OCI-LY1 (cell line): ENCODE results near the gene RBMS1.

Source experiments
- H2AFZ ChIP-seq: fragments of 200-600 bp; sonication (generic), shearing (Covaris generic); 2 replicates; pipeline ENCODE4 v1.6.0; 2014; ENCODE audit warnings: antibody characterized with exemption, mild to moderate bottlenecking, low read length
- H3F3A ChIP-seq: fragments of 200-600 bp; sonication (generic), shearing (Covaris generic); 2 replicates; pipeline ENCODE4 v1.6.0; 2014; ENCODE audit warnings: mild to moderate bottlenecking, antibody characterized with exemption, low read length, moderate library complexity; ENCODE audit not compliant: insufficient read depth
- H3K27ac ChIP-seq: fragments of 200-600 bp; sonication (generic); 2 replicates; pipeline ENCODE4 v1.5.1; 2014; ENCODE audit warnings: low read length, mixed run types, mild to moderate bottlenecking, low read depth; ENCODE audit not compliant: poor library complexity, severe bottlenecking
- H3K27me3 ChIP-seq: fragments of 200-600 bp; sonication (generic); 2 replicates; pipeline ENCODE4 v1.6.0; 2014; ENCODE audit warnings: antibody characterized with exemption, mild to moderate bottlenecking, low read length, moderate library complexity; ENCODE audit not compliant: insufficient read depth
- H3K36me3 ChIP-seq: fragments of 200-600 bp; sonication (generic); 2 replicates; pipeline ENCODE4 v1.6.1; 2014; ENCODE audit warnings: mild to moderate bottlenecking, antibody characterized with exemption, low read length, moderate library complexity, mixed read lengths; ENCODE audit not compliant: insufficient read depth
- H3K4me1 ChIP-seq: fragments of 200-600 bp; sonication (generic); 2 replicates; pipeline ENCODE4 v1.5.1; 2014; ENCODE audit warnings: mild to moderate bottlenecking, low read length, moderate library complexity; ENCODE audit not compliant: insufficient read depth, severe bottlenecking
- H3K4me2 ChIP-seq: fragments of 200-600 bp; sonication (generic), shearing (Covaris generic); 2 replicates; pipeline ENCODE4 v1.6.1; 2014; ENCODE audit warnings: low read length
- H3K4me3 ChIP-seq: fragments of 200-600 bp; sonication (generic); 2 replicates; pipeline ENCODE4 v1.5.1; 2014; ENCODE audit warnings: low read length, low read depth, mild to moderate bottlenecking, mixed read lengths; ENCODE audit not compliant: poor library complexity, severe bottlenecking
- H3K79me2 ChIP-seq: fragments of 200-600 bp; shearing (Covaris generic); 2 replicates; pipeline ENCODE4 v1.6.1; 2016; ENCODE audit warnings: mixed run types, low read length, mixed read lengths; ENCODE audit not compliant: insufficient read depth
- H3K9ac ChIP-seq: fragments of 200-600 bp; sonication (generic), shearing (Covaris generic); 2 replicates; pipeline ENCODE4 v1.6.1; 2014; ENCODE audit warnings: mild to moderate bottlenecking, low read length, mixed read lengths
- H3K9me2 ChIP-seq: fragments of 200-600 bp; sonication (generic), shearing (Covaris generic); 2 replicates; pipeline ENCODE4 v1.6.1; 2014; ENCODE audit warnings: low read depth, mild to moderate bottlenecking, low read length, mixed read lengths
- H3K9me3 ChIP-seq: fragments of 200-600 bp; shearing (Covaris generic); 2 replicates; pipeline ENCODE4 v1.6.1; 2014; ENCODE audit warnings: low read length, mixed read lengths
- H4K20me1 ChIP-seq: fragments of 200-600 bp; sonication (generic), shearing (Covaris generic); 2 replicates; pipeline ENCODE4 v1.6.0; 2016; ENCODE audit warnings: mild to moderate bottlenecking, low read length; ENCODE audit not compliant: insufficient read depth
- CTCF ChIP-seq: fragments of 200-600 bp; sonication (generic), shearing (Covaris generic); IDR thresholded peaks from 2 replicates; pipeline ENCODE4 v1.5.1; 2017; ENCODE audit warnings: mild to moderate bottlenecking, antibody characterized with exemption, low read length, moderate library complexity, mixed read lengths
- EZH2 ChIP-seq: fragments of 200-600 bp; sonication (generic), shearing (Covaris generic); IDR thresholded peaks from 2 replicates; pipeline ENCODE4 v1.8.0; 2017; ENCODE audit warnings: borderline replicate concordance, mixed run types, mild to moderate bottlenecking, antibody characterized with exemption, low read length, moderate library complexity, mixed read lengths

The RBMS1 gene

DNA sequence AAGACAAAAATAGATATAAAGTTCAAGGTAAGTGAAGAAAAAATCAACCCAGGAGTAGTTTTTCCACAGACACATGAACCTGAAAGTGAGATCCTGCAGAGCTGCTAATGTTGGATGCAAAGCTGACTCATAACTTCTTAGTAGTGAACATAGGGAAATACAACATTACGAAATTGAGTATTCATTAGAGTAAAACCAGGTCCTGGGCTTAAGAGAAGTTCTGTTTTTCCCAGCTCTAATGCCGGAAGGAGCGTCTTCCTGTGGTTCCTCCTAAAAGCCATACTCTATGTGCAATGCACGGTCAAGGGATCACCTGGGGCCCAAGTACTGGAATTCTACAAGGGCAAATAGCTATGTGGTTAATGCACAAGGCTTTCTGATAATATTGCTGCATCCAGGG, 141.7 kb downstream of the RBMS1 start:
- TF ChIP-seq EZH2: no peak
- no peak for TF ChIP-seq CTCF
- no peaks in the 10 kb centered on the region for H3K4me1 ChIP-seq

DNA sequence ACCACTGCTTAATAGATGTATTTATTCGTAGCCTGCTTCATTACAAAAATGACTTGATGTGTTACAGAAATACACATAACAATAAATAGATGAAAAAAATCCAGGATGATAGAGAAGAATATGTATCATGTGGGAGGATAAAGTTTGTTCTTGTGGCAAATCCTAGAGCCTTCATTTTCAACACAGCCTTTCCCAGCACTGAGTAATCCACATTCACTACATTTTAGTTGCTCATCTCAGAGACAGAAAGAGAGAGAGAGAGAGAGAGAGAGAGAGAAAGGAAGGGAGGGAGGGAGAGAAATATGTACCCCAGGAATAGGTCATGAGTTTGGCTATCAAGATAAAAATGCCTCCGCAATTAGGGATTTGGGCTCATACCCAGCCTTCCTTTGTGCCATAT, 144.3 kb downstream of the RBMS1 start:
- Histone ChIP-seq H3F3A (no peaks in the 10 kb centered on the region), H3K9ac (no peak overlapping the region), H3K4me3 (no peak overlapping the region), H3K79me2 (no peaks in the 10 kb centered on the region), H3K9me3 (no peaks in the 10 kb centered on the region), H3K27ac (no peak overlapping the region), H3K4me1 (no peaks in the 10 kb centered on the region), H3K4me2 (no peak overlapping the region), H3K9me2 (no peaks in the 10 kb centered on the region), H3K27me3 (no peaks in the 10 kb centered on the region), H3K36me3 (no peaks in the 10 kb centered on the region), H4K20me1 (peaks cover 3% of the 10 kb centered on the region; the same call in 1 of the 2 replicates), H2AFZ (no peak overlapping the region)
- no peak for TF ChIP-seq EZH2
- TF ChIP-seq CTCF: no peak

More for the DNA sequence above, 141.7 kb downstream of the RBMS1 start:
- Histone ChIP-seq H3F3A (no peaks in the 10 kb centered on the region), H3K36me3 (no peaks in the 10 kb centered on the region), H3K27me3 (no peaks in the 10 kb centered on the region), H3K27ac (no peak overlapping the region), H3K79me2 (no peaks in the 10 kb centered on the region), H4K20me1 (peaks cover 3% of the 10 kb centered on the region; the same call in 1 of the 2 replicates), H2AFZ (no peak overlapping the region), H3K4me3 (no peak overlapping the region), H3K9me3 (no peaks in the 10 kb centered on the region), H3K4me2 (no peak overlapping the region), H3K9ac (no peak overlapping the region), H3K9me2 (no peaks in the 10 kb centered on the region)

- Histone ChIP-seq H4K20me1 (peaks cover 3% of the 10 kb centered on the region; the same call in 1 of the 2 replicates), H3K27ac (no peak overlapping the region), H2AFZ (no peak overlapping the region), H3K36me3 (no peaks in the 10 kb centered on the region), H3K4me2 (no peak overlapping the region), H3K27me3 (no peaks in the 10 kb centered on the region), H3K4me1 (no peaks in the 10 kb centered on the region), H3K9me3 (no peaks in the 10 kb centered on the region), H3K79me2 (no peaks in the 10 kb centered on the region), H3K9me2 (no peaks in the 10 kb centered on the region), H3F3A (no peaks in the 10 kb centered on the region), H3K9ac (no peak overlapping the region), H3K4me3 (no peak overlapping the region)
- no peak for TF ChIP-seq EZH2
- no peak for TF ChIP-seq CTCF
Observed at GRCh38 chr2:160347269-160347863, 146.2 kb downstream of the RBMS1 start.
